Esophagus mucosa (tissue), 1 donor: ENCODE results near the gene YEATS4. TPM values are rescaled to one million over a fixed set of nuclear protein-coding genes. Genes with fewer than 3 reads are reported as not detected.
A peak's percentile ranks its signal among the peaks of the same experiment; 100 is the strongest.
"Not testable (repeated sequence)": the region's sequence is repeated elsewhere in the genome, so short reads cannot be mapped to it uniquely, and the experiment has no call there.

Source experiments
- ATAC-seq: fragments of 200-7000 bp; cut with Tn5 transposase; one replicate; pipeline ENCODE4 v1.9.1; 2020
- total RNA-seq: library from RNA; stranded (reverse); gene quantifications from one replicate; pipeline ENCODE4 v1.2.4, GENCODE V29; 2023
- donor health status: DM: yes; HTN: yes; CAD: no.

Gene YEATS4
- 12.5 TPM for total RNA-seq

- ATAC-seq: peak; percentile 96
Measured at GRCh38 chr12:69359531-69360347, at the start of gene YEATS4. Gene YEATS4, plus strand, starts transcription at chr12:69359743. Its CDS starts 230 bp downstream, at chr12:69359973.

- ATAC-seq: no peak
Measured at GRCh38 chr12:69313209-69313608, 46.3 kb upstream of the YEATS4 start.

GRCh38 chr12:69316784-69317183 lies 42.8 kb upstream of the YEATS4 start:
- ATAC-seq: not testable (repeated sequence)

DNA sequence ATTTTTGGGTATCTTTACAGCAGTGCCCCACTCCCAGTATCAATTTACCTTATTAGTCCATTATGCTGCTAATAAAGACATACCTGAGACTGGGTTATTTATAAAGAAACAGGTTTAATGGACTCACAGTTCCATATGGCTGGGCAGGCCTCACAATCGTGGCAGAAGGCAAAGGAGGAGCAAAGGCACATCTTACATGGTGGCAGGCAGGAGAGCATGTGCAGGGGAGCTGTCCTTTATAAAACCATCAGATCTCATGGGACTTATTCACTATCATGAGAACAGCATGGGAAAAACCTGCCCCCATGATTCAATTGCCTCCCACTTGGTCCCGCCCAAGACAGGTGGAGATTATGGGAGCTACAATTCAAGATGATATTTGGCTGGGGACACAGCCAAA lies 42.3 kb upstream of the YEATS4 start:
- ATAC-seq: not testable (repeated sequence)

- no peak for ATAC-seq
Measured at GRCh38 chr12:69318225-69318624, 41.3 kb upstream of the YEATS4 start.

- no peak for ATAC-seq
Measured at GRCh38 chr12:69321351-69321750, 38.2 kb upstream of the YEATS4 start.

- no peak for ATAC-seq
Measured at GRCh38 chr12:69324797-69325466, 34.6 kb upstream of the YEATS4 start.

DNA sequence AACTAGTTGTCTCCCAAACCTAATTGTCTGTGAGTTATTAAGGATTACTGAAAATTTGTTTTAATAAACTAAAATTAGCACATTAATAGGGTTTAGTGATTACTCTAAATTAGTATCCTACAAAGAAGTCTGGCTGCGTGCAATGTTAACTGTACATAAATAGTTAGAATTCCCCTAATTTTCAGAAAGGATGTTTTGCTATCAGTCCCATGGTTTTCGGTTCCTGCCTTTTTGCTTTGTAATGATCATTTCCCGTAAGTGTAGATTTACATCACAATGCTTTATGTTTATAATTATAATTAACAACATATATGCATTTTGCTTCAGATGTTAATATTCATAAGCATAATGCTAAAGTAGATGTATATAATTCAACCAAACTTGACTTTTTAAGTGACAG lies 31.1 kb upstream of the YEATS4 start:
- ATAC-seq: no peak

GRCh38 chr12:69329669-69330428 lies 29.7 kb upstream of the YEATS4 start:
- no peak for ATAC-seq

DNA sequence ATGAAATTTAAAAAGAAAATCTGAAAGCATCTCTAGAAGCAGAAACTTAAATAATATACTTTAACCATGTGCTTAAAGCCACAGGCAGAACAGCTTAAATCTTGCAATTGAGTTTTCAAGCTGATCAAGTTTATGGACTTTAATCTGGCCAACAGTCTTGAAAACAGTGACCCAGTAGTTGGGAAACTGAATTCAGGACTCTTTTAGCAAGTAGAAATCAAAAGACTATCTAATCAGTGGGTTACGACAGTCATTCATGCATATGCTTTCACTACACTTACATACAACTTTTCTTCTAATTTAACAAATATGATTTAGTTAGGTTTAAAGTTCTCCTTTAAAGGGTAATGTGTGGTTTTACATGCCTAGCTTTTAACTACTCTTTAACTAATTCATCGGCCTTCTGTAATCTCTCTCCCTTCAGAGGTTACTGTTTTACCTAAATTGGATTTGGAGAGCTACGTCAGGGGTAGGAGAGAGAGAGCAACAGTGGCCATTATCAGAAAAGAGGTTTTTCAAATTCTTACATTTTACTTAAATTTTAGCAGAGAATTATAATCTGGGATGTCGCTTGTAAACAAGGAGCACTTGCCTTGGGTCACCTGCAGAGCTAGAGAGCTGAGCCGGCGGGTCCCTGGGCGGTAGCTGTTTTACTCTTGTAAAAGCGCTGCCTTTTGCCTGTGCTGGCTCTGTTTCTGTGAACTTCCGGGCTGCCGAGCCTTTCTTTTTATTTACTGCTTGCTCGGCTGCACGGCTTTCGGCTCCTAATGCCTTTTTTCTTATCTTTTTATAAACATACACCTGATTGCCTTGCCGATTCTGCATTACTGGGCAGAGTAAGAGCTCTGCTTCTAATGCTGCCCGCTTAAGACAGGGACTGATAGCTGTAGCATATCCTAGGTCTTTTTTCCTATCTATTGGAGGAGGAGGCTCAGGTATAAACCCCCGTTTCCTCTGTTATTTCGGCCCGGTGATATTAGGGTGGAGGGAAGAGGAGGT lies 28.8 kb upstream of the YEATS4 start:
- ATAC-seq: peak; percentile 29

DNA sequence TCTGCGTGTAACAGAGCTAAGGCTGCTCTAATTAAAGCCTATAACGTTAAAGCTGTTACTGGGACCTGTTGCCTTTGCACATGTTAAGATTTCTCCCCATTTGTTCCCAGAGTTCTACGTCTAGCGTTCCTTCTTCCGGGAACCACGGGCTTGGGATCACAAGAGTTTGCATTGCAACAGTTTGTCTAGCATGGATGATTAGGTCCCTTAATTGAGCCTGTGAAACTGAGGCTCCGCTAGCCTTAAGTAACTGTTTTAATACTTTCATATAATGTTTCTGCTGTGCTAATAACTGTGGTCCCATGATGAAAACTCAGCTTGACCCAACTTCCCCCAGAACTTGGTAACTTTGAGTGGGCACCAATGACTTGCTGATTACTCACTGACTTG lies 28.0 kb upstream of the YEATS4 start:
- ATAC-seq: no peak

DNA sequence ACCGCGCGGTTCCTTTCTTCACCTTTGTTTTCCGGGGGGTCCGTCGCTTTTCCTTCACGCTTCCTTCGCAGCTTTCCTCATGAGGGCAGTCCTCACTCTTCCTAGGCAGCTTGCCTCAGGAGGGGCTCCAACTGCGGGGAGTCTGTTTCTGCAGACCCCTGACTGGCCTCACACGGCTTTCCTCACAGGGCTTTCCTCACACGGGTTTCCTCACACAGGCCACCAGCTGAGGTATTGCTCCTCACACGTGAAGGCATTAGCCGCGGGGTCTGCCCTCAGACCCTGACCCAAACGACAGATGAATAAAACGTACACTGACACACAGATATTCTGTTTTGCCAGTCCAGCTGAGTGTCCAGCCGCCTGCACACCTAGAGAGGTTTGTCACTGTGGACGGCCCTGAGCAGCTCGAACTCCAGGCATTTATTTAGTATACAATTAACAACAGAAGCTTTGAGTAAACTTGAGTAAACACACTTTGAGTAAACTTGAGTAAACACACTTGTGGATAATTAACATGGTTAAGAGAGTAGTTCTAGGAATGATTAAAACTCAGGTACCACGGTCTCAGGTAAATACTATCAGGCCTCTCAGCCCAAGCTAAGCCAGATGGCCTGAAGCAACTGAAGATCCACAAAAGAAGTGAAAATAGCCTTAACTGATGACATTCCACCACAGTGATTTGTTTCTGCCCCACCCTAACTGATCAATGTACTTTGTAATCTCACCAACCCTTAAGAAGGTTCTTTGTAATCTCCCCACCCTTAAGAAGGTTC lies 27.4 kb upstream of the YEATS4 start:
- no peak for ATAC-seq

DNA sequence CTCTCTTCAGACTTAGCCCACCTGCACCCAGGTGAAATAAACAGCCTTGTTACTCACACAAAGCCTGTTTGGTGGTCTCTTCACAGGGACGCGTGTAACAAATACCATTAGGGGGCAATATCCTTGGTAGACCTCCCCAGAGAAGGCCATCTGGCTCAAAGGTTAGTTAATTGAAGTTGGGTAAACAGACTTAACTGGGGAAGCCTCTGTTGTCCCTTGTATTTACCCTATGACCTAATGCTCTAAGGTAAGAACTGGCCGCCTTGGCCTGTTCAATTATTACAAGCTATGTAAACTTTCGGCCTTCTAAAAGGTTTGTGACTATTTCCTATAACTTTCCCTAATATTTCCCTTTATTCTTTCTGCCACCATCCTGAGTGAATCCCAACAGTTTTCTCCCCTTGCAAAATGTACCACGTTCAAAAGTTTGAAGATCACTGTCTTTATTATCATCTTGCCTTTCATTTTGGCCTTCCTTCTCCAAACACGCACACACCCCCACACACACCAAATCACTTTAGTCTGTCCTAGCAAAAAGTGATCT lies 26.7 kb upstream of the YEATS4 start:
- no peak for ATAC-seq

GRCh38 chr12:69334158-69334557 lies 25.4 kb upstream of the YEATS4 start:
- ATAC-seq: no peak

- ATAC-seq: no peak
Measured at GRCh38 chr12:69337311-69338090, 22.0 kb upstream of the YEATS4 start.

- no peak for ATAC-seq
Measured at GRCh38 chr12:69338120-69338859, 21.3 kb upstream of the YEATS4 start.

DNA sequence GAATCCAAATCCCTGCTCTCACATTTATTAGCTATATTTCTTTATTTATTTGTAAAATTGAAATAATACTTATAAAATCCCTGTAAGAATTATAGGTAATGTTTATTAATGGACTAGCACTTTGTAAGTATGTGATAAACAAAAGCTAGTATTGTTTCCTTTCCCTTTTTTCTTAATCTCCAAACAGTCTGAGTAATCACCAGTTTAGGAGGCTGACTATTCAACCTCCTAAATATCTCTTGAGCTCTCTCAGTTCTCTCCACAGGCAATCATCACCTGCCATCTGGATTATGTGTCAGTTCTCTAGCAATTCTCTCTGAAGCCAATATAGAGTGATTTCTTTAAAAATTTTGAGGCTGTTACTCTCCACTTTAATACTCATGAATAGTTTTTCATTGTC lies 20.6 kb upstream of the YEATS4 start:
- ATAC-seq: no peak

DNA sequence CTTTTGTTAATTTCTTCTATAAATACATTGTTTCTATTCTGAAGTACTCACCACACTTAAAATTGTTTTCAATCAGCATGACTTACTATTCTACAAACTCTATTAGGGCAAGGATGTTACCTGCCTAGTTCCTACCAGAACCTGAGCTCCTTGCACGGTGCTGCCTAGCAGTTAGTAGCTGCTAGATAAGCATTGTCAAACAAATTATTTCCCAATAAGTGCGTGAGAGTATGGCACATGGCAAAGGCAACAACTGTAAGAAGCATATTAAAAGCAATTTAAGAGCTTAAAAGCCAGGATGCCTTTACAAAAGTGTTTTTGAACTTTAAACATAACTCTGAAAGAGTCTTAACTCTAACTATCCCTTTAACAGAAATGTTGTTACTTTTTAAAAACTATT lies 19.5 kb upstream of the YEATS4 start:
- no peak for ATAC-seq

- ATAC-seq: no peak
Measured at GRCh38 chr12:69341328-69341727, 18.2 kb upstream of the YEATS4 start.
